Neural cell (in vitro differentiated cells): Measurements from ENCODE around the gene TMEM260.

Source experiments
- EP300 ChIP-seq: fragments of 450-650 bp; conservative IDR thresholded peaks from 2 replicates; pipeline ENCODE4 v1.6.1; 2014; ENCODE audit warnings: antibody characterized with exemption, mild to moderate bottlenecking, moderate library complexity; ENCODE audit not compliant: poor library complexity, severe bottlenecking
- EZH2 ChIP-seq: fragments of 200-600, 300-800 bp; shearing (Covaris generic), sonication (generic); IDR thresholded peaks from 2 replicates; pipeline ENCODE4 v1.6.1; 2014; ENCODE audit warnings: antibody characterized with exemption, low read length, borderline replicate concordance, mild to moderate bottlenecking; ENCODE audit not compliant: insufficient read depth, poor library complexity, severe bottlenecking
- MXI1 ChIP-seq: fragments of 450-650 bp; conservative IDR thresholded peaks from 2 replicates; pipeline ENCODE4 v1.6.1; 2014; ENCODE audit warnings: antibody characterized with exemption, mild to moderate bottlenecking; ENCODE audit not compliant: poor library complexity, severe bottlenecking
- POLR2AphosphoS5 ChIP-seq: IDR thresholded peaks from 2 replicates; pipeline ENCODE4 v1.6.1; 2012
- RAD21 ChIP-seq: fragments of 450-650 bp; conservative IDR thresholded peaks from 2 replicates; pipeline ENCODE4 v1.6.1; 2014; ENCODE audit warnings: antibody characterized with exemption, mild to moderate bottlenecking, moderate library complexity
- REST ChIP-seq: IDR thresholded peaks from 2 replicates; pipeline ENCODE4 v1.6.1; 2012; ENCODE audit warnings: borderline replicate concordance
- TAF1 ChIP-seq: IDR thresholded peaks from 2 replicates; pipeline ENCODE4 v1.6.1; 2012; ENCODE audit warnings: low read depth
- TF ChIP-seq, protein P1 (sequence below): fragments of 450-650 bp; IDR thresholded peaks from 2 replicates; pipeline ENCODE4 v1.5.1; 2014; ENCODE audit warnings: antibody characterized with exemption, mild to moderate bottlenecking, moderate library complexity; ENCODE audit not compliant: poor library complexity, severe bottlenecking

- no peak for TF ChIP-seq MXI1
- TF ChIP-seq, protein P1, sequence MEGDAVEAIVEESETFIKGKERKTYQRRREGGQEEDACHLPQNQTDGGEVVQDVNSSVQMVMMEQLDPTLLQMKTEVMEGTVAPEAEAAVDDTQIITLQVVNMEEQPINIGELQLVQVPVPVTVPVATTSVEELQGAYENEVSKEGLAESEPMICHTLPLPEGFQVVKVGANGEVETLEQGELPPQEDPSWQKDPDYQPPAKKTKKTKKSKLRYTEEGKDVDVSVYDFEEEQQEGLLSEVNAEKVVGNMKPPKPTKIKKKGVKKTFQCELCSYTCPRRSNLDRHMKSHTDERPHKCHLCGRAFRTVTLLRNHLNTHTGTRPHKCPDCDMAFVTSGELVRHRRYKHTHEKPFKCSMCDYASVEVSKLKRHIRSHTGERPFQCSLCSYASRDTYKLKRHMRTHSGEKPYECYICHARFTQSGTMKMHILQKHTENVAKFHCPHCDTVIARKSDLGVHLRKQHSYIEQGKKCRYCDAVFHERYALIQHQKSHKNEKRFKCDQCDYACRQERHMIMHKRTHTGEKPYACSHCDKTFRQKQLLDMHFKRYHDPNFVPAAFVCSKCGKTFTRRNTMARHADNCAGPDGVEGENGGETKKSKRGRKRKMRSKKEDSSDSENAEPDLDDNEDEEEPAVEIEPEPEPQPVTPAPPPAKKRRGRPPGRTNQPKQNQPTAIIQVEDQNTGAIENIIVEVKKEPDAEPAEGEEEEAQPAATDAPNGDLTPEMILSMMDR, result no peak
- no peak for TF ChIP-seq TAF1
- no peak for TF ChIP-seq EP300
- no peak for TF ChIP-seq POLR2AphosphoS5
- TF ChIP-seq RAD21, result no peak
- no peak for TF ChIP-seq REST
- no peak for TF ChIP-seq EZH2
Observed at GRCh38 chr14:56570295-56570694, 9.3 kb upstream of the TMEM260 start.
